Type B pancreatic cell (in vitro differentiated cells): Measurements from ENCODE around the gene TRIM38. TPM values are rescaled to one million over a fixed set of nuclear protein-coding genes. Genes with fewer than 3 reads are reported as not detected.
A peak's percentile ranks its signal among the peaks of the same experiment; 100 is the strongest.

Experiments used
- DNase-seq: peaks from one replicate; pipeline ENCODE4 v3.0.0; 2021; ENCODE audit warnings: mixed read lengths; ENCODE audit not compliant: unreplicated experiment; ENCODE audit errors: extremely low spot score
- H3K27ac Mint-ChIP-seq: 2 replicates; pipeline ENCODE4 v1.8.0; 2021; ENCODE audit warnings: mild to moderate bottlenecking, mixed read lengths
- H3K27me3 Mint-ChIP-seq: 2 replicates; pipeline ENCODE4 v1.8.0; 2021; ENCODE audit warnings: mixed read lengths
- H3K36me3 Mint-ChIP-seq: 2 replicates; pipeline ENCODE4 v1.8.0; 2021; ENCODE audit warnings: mixed read lengths
- H3K4me1 Mint-ChIP-seq: one replicate; pipeline ENCODE4 v1.8.0; 2021; ENCODE audit warnings: mixed read lengths; ENCODE audit not compliant: unreplicated experiment
- H3K4me3 Mint-ChIP-seq: 2 replicates; pipeline ENCODE4 v1.8.0; 2021; ENCODE audit warnings: mild to moderate bottlenecking, mixed read lengths
- H3K9me3 Mint-ChIP-seq: 2 replicates; pipeline ENCODE4 v1.8.0; 2021; ENCODE audit warnings: mixed read lengths
- total RNA-seq: library from RNA; stranded (reverse); gene quantifications from 2 replicates; pipeline ENCODE4 v1.2.1, GENCODE V29; 2021; ENCODE audit warnings: low replicate concordance
- TF ChIP-seq, protein P1 (sequence below): fragments of 200-600 bp; sonication (generic); conservative IDR thresholded peaks from 2 replicates; pipeline ENCODE4 v1.5.0; 2021; ENCODE audit warnings: antibody characterized with exemption, mild to moderate bottlenecking

Gene TRIM38
- total RNA-seq, 1 donor from 2014 or later, result 6.9 TPM

DNA sequence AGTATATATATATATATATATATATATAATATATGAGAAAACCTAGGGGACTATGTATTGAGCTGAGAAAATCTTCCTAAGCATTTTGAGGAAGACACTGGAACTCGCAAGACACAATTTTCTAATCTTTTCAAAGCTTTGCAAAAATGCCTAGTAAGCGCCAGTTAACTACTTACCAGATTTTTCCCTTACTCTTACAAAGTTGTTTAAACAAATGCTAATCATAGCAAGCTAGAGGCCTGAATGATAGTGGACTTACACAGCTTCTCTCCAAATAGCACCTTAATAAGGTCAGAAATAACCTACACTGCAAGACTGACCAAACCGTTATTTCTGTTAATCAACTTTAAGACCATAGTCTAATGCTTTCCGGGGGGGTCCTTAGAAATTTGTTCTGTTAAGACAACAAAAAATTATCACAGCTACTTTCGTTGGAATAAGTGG lies 68.6 kb downstream of the TRIM38 start:
- DNase-seq, result no peak
- Mint-ChIP-seq H3K9me3 (no peaks in the 10 kb centered on the region), H3K36me3 (no peaks in the 10 kb centered on the region), H3K4me1 (peaks cover 39% of the 10 kb centered on the region), H3K4me3 (peak overlapping the region; percentile 94), H3K27me3 (peaks cover 4% of the 10 kb centered on the region), H3K27ac (peak overlapping the region; percentile 98)
- TF ChIP-seq, protein P1, sequence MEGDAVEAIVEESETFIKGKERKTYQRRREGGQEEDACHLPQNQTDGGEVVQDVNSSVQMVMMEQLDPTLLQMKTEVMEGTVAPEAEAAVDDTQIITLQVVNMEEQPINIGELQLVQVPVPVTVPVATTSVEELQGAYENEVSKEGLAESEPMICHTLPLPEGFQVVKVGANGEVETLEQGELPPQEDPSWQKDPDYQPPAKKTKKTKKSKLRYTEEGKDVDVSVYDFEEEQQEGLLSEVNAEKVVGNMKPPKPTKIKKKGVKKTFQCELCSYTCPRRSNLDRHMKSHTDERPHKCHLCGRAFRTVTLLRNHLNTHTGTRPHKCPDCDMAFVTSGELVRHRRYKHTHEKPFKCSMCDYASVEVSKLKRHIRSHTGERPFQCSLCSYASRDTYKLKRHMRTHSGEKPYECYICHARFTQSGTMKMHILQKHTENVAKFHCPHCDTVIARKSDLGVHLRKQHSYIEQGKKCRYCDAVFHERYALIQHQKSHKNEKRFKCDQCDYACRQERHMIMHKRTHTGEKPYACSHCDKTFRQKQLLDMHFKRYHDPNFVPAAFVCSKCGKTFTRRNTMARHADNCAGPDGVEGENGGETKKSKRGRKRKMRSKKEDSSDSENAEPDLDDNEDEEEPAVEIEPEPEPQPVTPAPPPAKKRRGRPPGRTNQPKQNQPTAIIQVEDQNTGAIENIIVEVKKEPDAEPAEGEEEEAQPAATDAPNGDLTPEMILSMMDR, result no peak

DNA sequence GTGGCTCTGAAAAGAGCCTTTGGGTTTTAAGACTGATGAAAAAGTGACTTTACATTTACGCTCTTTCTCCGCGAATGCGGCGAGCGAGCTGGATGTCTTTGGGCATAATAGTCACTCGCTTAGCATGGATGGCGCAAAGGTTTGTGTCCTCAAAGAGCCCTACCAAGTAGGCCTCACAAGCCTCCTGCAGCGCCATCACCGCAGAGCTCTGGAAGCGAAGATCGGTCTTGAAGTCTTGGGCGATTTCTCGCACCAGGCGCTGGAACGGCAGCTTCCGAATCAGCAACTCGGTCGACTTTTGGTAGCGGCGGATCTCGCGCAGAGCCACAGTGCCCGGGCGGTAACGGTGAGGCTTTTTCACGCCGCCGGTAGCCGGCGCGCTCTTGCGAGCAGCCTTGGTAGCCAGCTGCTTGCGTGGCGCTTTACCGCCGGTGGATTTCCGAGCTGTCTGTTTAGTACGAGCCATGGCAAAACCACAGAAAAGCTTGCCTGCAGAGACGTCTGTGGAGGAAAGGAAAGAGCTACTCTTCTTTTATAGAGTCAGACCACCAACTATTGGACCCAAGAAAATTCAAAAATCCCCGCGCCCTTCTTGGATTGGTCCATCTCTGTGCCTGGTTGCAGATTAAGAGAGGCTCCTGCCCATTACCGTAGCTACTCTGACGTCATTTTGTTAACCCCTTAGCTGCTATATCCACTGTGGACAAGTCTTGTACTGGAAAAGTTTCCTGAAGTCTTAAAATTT lies 69.2 kb downstream of the TRIM38 start:
- peak; percentile 86 for DNase-seq
- no peaks in the 10 kb centered on the region for H3K36me3 Mint-ChIP-seq
- peaks cover 39% of the 10 kb centered on the region for H3K4me1 Mint-ChIP-seq

DNA sequence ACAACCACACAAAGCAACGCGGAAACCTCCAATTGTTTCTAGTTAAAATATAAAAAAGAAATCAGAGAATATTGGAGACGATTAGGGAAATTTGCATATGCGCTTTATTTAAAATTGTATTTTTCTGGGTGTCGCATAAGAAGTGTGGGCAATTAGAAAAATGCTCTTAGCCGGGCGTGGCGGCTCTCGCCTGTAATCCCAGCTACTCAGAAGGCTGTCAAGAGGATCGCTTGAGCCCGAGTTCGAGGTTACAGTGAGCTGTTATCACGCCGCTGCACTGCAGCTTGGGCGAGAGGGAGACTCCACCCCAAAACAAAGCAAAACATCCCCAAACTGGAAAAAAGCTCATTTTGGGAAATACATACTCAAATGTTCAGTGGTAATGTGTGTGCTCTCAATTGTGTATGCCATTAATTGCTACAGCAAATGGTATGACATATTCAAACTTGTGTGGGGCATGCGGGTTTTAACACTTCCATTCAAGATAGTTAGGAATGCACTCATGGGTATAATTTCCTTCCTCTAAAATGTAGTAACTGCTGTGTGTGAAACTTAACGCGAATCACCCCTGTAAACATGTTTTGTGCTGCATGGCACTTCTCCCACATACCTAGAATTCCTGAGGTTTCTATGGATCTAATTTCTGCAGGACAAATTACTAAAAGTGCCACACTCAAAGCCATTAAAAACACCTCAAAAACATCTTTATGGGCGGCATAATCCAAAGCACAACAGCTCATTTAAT lies 69.9 kb downstream of the TRIM38 start:
- no peaks in the 10 kb centered on the region for H3K36me3 Mint-ChIP-seq
- H3K4me3 Mint-ChIP-seq, result peak overlapping the region; percentile 94
- no peaks in the 10 kb centered on the region for H3K9me3 Mint-ChIP-seq
- DNase-seq, result no peak
- TF ChIP-seq, protein P1, result no peak
- no peaks in the 10 kb centered on the region for H3K27me3 Mint-ChIP-seq
- peaks cover 39% of the 10 kb centered on the region for H3K4me1 Mint-ChIP-seq
- peak overlapping the region; percentile 98 for H3K27ac Mint-ChIP-seq

More for the DNA sequence above, 69.2 kb downstream of the TRIM38 start:
- H3K27me3 Mint-ChIP-seq, result peaks cover 4% of the 10 kb centered on the region
- H3K9me3 Mint-ChIP-seq, result no peaks in the 10 kb centered on the region
- H3K27ac Mint-ChIP-seq, result peak overlapping the region; percentile 98
- TF ChIP-seq, protein P1, result peak; percentile 8
- H3K4me3 Mint-ChIP-seq, result peak overlapping the region; percentile 94

DNA sequence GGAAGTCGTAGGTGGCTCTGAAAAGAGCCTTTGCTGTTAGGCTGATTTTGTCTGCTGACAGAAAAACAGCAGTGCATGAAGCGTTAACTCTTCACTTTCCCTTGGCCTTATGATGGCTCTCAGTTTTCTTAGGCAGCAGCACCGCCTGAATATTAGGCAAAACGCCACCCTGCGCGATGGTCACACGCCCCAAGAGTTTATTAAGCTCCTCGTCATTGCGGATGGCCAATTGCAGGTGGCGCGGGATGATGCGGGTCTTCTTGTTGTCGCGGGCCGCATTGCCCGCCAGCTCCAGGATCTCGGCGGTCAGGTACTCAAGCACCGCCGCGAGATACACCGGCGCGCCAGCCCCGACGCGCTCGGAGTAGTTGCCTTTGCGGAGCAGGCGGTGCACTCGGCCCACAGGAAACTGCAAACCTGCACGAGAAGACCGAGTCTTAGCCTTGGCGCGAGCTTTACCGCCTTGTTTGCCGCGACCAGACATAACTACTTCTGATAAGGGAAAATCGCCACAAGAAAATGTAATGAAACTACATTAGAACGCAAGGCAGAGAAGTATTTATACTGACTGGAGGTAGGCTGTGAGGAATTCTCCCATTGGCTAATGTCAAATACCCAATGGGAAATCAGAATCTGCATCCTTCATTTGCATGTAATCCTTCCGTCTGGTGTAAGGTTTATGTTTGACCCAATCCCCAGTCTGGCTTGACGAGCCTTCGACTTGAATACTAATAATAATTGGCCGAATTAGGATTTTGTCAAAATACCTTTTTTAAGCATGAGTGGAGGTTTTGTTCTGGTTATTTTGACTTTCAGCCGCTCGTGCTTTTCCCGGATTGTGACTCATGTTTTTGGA lies 70.7 kb downstream of the TRIM38 start:
- peaks cover 36% of the 10 kb centered on the region for H3K4me1 Mint-ChIP-seq
- no peaks in the 10 kb centered on the region for H3K27me3 Mint-ChIP-seq
- no peaks in the 10 kb centered on the region for H3K9me3 Mint-ChIP-seq
- H3K36me3 Mint-ChIP-seq, result no peaks in the 10 kb centered on the region
- DNase-seq, result no peak
- H3K4me3 Mint-ChIP-seq, result peak overlapping the region; percentile 94
- H3K27ac Mint-ChIP-seq, result peak overlapping the region; percentile 98
- TF ChIP-seq, protein P1, result no peak

DNA sequence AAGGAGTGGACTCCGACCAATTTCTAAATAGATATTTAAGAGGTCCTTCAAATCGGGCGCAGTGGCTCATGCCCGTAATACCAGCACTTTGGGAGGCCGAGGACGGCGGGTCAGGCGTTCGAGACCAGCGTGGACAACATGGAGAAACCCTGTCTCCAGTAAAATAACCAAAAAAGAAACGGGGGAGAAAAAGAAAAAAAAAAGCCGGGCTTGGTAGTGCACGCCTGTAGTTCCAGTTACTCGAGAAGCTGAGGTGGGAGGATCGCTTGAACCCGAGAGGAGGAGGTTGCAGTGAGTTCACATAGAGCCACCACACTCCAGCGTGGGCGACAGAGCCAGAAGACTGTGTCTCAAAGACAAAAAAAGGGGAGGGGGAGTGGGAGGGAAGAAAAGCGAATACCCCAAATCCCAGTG lies 71.3 kb downstream of the TRIM38 start:
- peak overlapping the region; percentile 98 for H3K27ac Mint-ChIP-seq
- H3K9me3 Mint-ChIP-seq, result no peaks in the 10 kb centered on the region
- peak overlapping the region; percentile 94 for H3K4me3 Mint-ChIP-seq
- H3K36me3 Mint-ChIP-seq, result no peaks in the 10 kb centered on the region
- no peak for DNase-seq
- TF ChIP-seq, protein P1, result no peak
- H3K27me3 Mint-ChIP-seq, result no peaks in the 10 kb centered on the region
- H3K4me1 Mint-ChIP-seq, result peaks cover 32% of the 10 kb centered on the region
